Inflammatory macrophage treated with lipopolysaccharide for 4 hours (primary cell): ENCODE results near the gene CRISPLD2.

ENCODE experiments used
- DNase-seq: peaks from one replicate; pipeline ENCODE4 v3.0.0-alpha.2; 2020

Gene CRISPLD2

GRCh38 chr16:84886497-84887090 lies 66.8 kb downstream of the CRISPLD2 start:
- no peak for DNase-seq

GRCh38 chr16:84887207-84887606 lies 67.4 kb downstream of the CRISPLD2 start:
- DNase-seq, result no peak

- DNase-seq, result no peak
These were observed 68.7 kb downstream of the CRISPLD2 start for GRCh38 chr16:84888450-84888849.

- no peak for DNase-seq
These were observed 69.3 kb downstream of the CRISPLD2 start for GRCh38 chr16:84889066-84889465.

- DNase-seq, result no peak
These were observed 70.6 kb downstream of the CRISPLD2 start for GRCh38 chr16:84890427-84890826.

GRCh38 chr16:84891149-84891795 lies 71.5 kb downstream of the CRISPLD2 start:
- DNase-seq, result no peak

- DNase-seq, result no peak
These were observed 72.3 kb downstream of the CRISPLD2 start for GRCh38 chr16:84892097-84892496.

GRCh38 chr16:84893467-84893848 lies 73.7 kb downstream of the CRISPLD2 start:
- no peak for DNase-seq

- DNase-seq, result peak; percentile 81
These were observed 74.2 kb downstream of the CRISPLD2 start for GRCh38 chr16:84893849-84894599.

- DNase-seq, result no peak
These were observed 75.2 kb downstream of the CRISPLD2 start for GRCh38 chr16:84895016-84895415.

GRCh38 chr16:84896847-84897246 lies 77.1 kb downstream of the CRISPLD2 start:
- DNase-seq, result no peak

GRCh38 chr16:84897911-84898377 lies 78.2 kb downstream of the CRISPLD2 start:
- peak; percentile 97 for DNase-seq

- DNase-seq, result peak; percentile 80
These were observed 78.7 kb downstream of the CRISPLD2 start for GRCh38 chr16:84898447-84898846.

- no peak for DNase-seq
These were observed 79.6 kb downstream of the CRISPLD2 start for GRCh38 chr16:84899414-84899813.

GRCh38 chr16:84905965-84906460 lies 86.2 kb downstream of the CRISPLD2 start:
- DNase-seq, result no peak

- no peak for DNase-seq
These were observed 87.3 kb downstream of the CRISPLD2 start for GRCh38 chr16:84907051-84907450.

GRCh38 chr16:84907575-84907974 lies 87.8 kb downstream of the CRISPLD2 start:
- peak; percentile 90 for DNase-seq

GRCh38 chr16:84909476-84910085 lies 89.8 kb downstream of the CRISPLD2 start:
- no peak for DNase-seq

- DNase-seq, result peak; percentile 87
These were observed 91.9 kb downstream of the CRISPLD2 start for GRCh38 chr16:84911486-84912216.

GRCh38 chr16:84913315-84913714 lies 93.5 kb downstream of the CRISPLD2 start:
- no peak for DNase-seq

GRCh38 chr16:84914273-84914672 lies 94.5 kb downstream of the CRISPLD2 start:
- no peak for DNase-seq

GRCh38 chr16:84916178-84916577 lies 96.4 kb downstream of the CRISPLD2 start:
- no peak for DNase-seq

GRCh38 chr16:84916850-84917249 lies 97.1 kb downstream of the CRISPLD2 start:
- DNase-seq, result no peak
